Measurements from ENCODE around the gene MAT2A. TPM values are rescaled to one million over a fixed set of nuclear protein-coding genes. Genes with fewer than 3 reads are reported as not detected.

MAT2A gene
- total RNA-seq, 2 donors from 2014 or later: 253 to 255 TPM

Other genes with a start within 250 kb of the MAT2A start
- 100 to 1,000 TPM; 102 to 106 TPM for gene TGOLN2, start 211.2 kb upstream of the MAT2A start, total RNA-seq
- gene RETSAT, start 184.6 kb upstream of the MAT2A start, total RNA-seq: 10 to 100 TPM; 26.8 to 31.8 TPM
- gene ELMOD3, start 184.4 kb upstream of the MAT2A start, total RNA-seq: 10 to 100 TPM; 19.3 to 23.7 TPM
- 10 to 100 TPM; 58.4 to 83.6 TPM for gene CAPG, start 128.8 kb upstream of the MAT2A start, total RNA-seq
- gene SH2D6, start 120.5 kb upstream of the MAT2A start, total RNA-seq: 1 to 10 TPM; 3.2 to 4.0 TPM
- gene GGCX, start 22.3 kb downstream of the MAT2A start, total RNA-seq: 10 to 100 TPM; 17.8 to 20.3 TPM
- 10 to 100 TPM; 85.0 to 89.5 TPM for gene VAMP8, start 38.4 kb downstream of the MAT2A start, total RNA-seq
- gene VAMP5, start 45.3 kb downstream of the MAT2A start, total RNA-seq: 10 to 100 TPM; 73.3 to 78.9 TPM
- gene RNF181, start 56.6 kb downstream of the MAT2A start, total RNA-seq: 100 to 1,000 TPM; 114 to 129 TPM
- 1 to 10 TPM; 3.5 to 4.1 TPM for gene TMEM150A, start 63.5 kb downstream of the MAT2A start, total RNA-seq
- gene C2orf68, start 72.9 kb downstream of the MAT2A start, total RNA-seq: 10 to 100 TPM; 38.9 to 48.9 TPM
- gene USP39, start 77.0 kb downstream of the MAT2A start, total RNA-seq: 10 to 100 TPM; 64.1 to 79.7 TPM
- not detected for gene SFTPB, start 129.0 kb downstream of the MAT2A start, total RNA-seq
- gene GNLY, start 155.2 kb downstream of the MAT2A start, total RNA-seq: 100 to 1,000 TPM in 1 of 2 donors, 10 to 100 TPM in 1; 23.8 to 143 TPM
- gene ATOH8, start 214.8 kb downstream of the MAT2A start, total RNA-seq: not detected

All from activated T-cell treated with anti-CD3 and anti-CD28 coated beads, Interleukin-2, amount 50 U/mL, for 72 hours (primary cell).